HepG2 (cell line): ENCODE results near the gene SMPD3. TPM values are rescaled to one million over a fixed set of nuclear protein-coding genes. Genes with fewer than 3 reads are reported as not detected.

Source experiments
- ATAC-seq: fragments of 200-7000 bp; cut with Tn5 transposase; 3 replicates; pipeline ENCODE4 v1.9.1; 2020; ENCODE audit warnings: mild to moderate bottlenecking, moderate library complexity
- BruUV-seq: library from RNA; stranded (reverse); fragments of 400-500 nt; replicated peaks from 2 replicates; lab custom pipeline; 2021; lab: Mats Ljungman, UMichigan
- CTCF ChIA-PET: fragments of 300-600 bp; formaldehyde crosslinking; extraction: SDS; loops from one replicate; lab custom pipeline; 2021; ENCODE audit warnings: low total read pairs, inconsistent platforms, low intra/inter-chr PET ratio; lab: Yijun Ruan, JAX
- POLR2A ChIA-PET: fragments of 350-600 bp; sonication (Branson Sonifier 250); formaldehyde crosslinking; loops from one replicate; lab custom pipeline; 2020; ENCODE audit warnings: antibody characterized with exemption, inconsistent platforms; lab: Yijun Ruan, JAX
- DNase-seq: peaks from one replicate; pipeline ENCODE4 v3.0.0-alpha.2; 2015; ENCODE audit warnings: low spot score
- FAIRE-seq: peaks from 3 replicates; lab custom pipeline; 2011; peaks lifted over from hg19 to GRCh38; lab: Jason Lieb, UNC
- H2AFZ ChIP-seq: one replicate; pipeline ENCODE4 v1.6.1; 2011; ENCODE audit warnings: low read length, inconsistent platforms
- H3K27ac ChIP-seq: fragments of 300-600 bp; 3 replicates; pipeline ENCODE4 v1.8.0; 2011; ENCODE audit warnings: mixed run types, mild to moderate bottlenecking, mixed read lengths, low read length, inconsistent platforms; ENCODE audit not compliant: insufficient read depth; ENCODE audit errors: extremely low read length
- H3K27me3 ChIP-seq, 2 experiments: fragments of 200-600 bp in 1 of 2; 2 replicates in 1 of 2; 3 replicates in 1 of 2; pipeline versions ENCODE4 v1.6.0 to v1.8.0; 2011; ENCODE audit warnings: low read length in 2 of 2, mild to moderate bottlenecking in 2 of 2, moderate library complexity in 2 of 2, inconsistent platforms in 1 of 2; ENCODE audit not compliant: insufficient read depth in 2 of 2, control insufficient read depth in 1 of 2
- H3K36me3 ChIP-seq, 2 experiments: fragments of 200-600 bp in 1 of 2; replicated peaks in 1 of 2; 2 replicates in 1 of 2; 3 replicates in 1 of 2; pipeline versions ENCODE4 v1.5.1 to v1.8.0; 2011; ENCODE audit warnings: low read length in 2 of 2, inconsistent platforms in 1 of 2; ENCODE audit not compliant: insufficient read depth in 2 of 2, control insufficient read depth in 1 of 2
- H3K4me1 ChIP-seq: 2 replicates; pipeline ENCODE4 v1.5.1; 2012; ENCODE audit warnings: low read length, inconsistent platforms; ENCODE audit not compliant: insufficient read depth
- H3K4me2 ChIP-seq: 2 replicates; pipeline ENCODE4 v1.6.0; 2011; ENCODE audit warnings: low read depth, low read length, inconsistent platforms
- H3K4me3 ChIP-seq, 3 experiments: fragments of 200-600 bp in 1 of 3; sonication (generic), shearing (Covaris generic) in 1 of 3; replicated peaks in 1 of 3; 2 replicates each; pipeline ENCODE4 v1.5.1; 2011 to 2016; ENCODE audit warnings: low read length in 3 of 3, inconsistent platforms in 2 of 3, low read depth in 2 of 3, mild to moderate bottlenecking in 2 of 3, control low read depth in 1 of 3, mixed read lengths in 1 of 3; ENCODE audit not compliant: insufficient read depth in 1 of 3
- H3K79me2 ChIP-seq: one replicate; pipeline ENCODE4 v1.6.1; 2011; ENCODE audit warnings: low read length, inconsistent platforms; ENCODE audit not compliant: insufficient read depth
- H3K9ac ChIP-seq: 2 replicates; pipeline ENCODE4 v1.6.0; 2011; ENCODE audit warnings: mild to moderate bottlenecking, low read depth, low read length, inconsistent platforms; ENCODE audit not compliant: insufficient read depth
- H3K9me3 ChIP-seq: 2 replicates; pipeline ENCODE4 v1.5.1; 2012; ENCODE audit warnings: mild to moderate bottlenecking, low read length
- H4K20me1 ChIP-seq: 2 replicates; pipeline ENCODE4 v1.6.0; 2011; ENCODE audit warnings: inconsistent platforms, mild to moderate bottlenecking, low read length, moderate library complexity; ENCODE audit not compliant: insufficient read depth
- ARID2 ChIP-seq: sonication (generic); formaldehyde crosslinking; IDR thresholded peaks from 2 replicates; pipeline ENCODE4 v1.8.1; 2022; ENCODE audit warnings: mild to moderate bottlenecking, missing genetic modification reagents, borderline replicate concordance
- FOXC1 ChIP-seq: sonication (generic); formaldehyde crosslinking; IDR thresholded peaks from 2 replicates; pipeline ENCODE4 v1.8.0; 2022; ENCODE audit warnings: mild to moderate bottlenecking, missing genetic modification reagents, borderline replicate concordance
- KDM5B ChIP-seq: sonication (generic); formaldehyde crosslinking; IDR thresholded peaks from 2 replicates; pipeline ENCODE4 v1.4.0; 2020; ENCODE audit warnings: missing genetic modification reagents, mild to moderate bottlenecking, borderline replicate concordance
- KMT2A ChIP-seq: sonication (generic); formaldehyde crosslinking; IDR thresholded peaks from 2 replicates; pipeline ENCODE4 v1.4.0; 2020; ENCODE audit warnings: missing genetic modification reagents
- NFE2L2 ChIP-seq: fragments of 150-350 bp; IDR thresholded peaks from 2 replicates; pipeline ENCODE4 v1.6.1; 2014; ENCODE audit warnings: low read length
- PHF20 ChIP-seq: sonication (generic); formaldehyde crosslinking; IDR thresholded peaks from 2 replicates; pipeline ENCODE4 v1.5.0; 2020; ENCODE audit warnings: mild to moderate bottlenecking, missing genetic modification reagents
- POLR2AphosphoS2 ChIP-seq: IDR thresholded peaks from 2 replicates; pipeline ENCODE4 v1.6.1; 2011; ENCODE audit warnings: low read depth, low read length, improper control_type of control experiment
- PPARG ChIP-seq: conservative IDR thresholded peaks from 2 replicates; pipeline ENCODE4 v1.6.1; 2016; ENCODE audit warnings: missing biosample characterization, missing genetic modification reagents
- SIN3A ChIP-seq: IDR thresholded peaks from 2 replicates; pipeline ENCODE4 v1.6.1; 2011; ENCODE audit warnings: low read depth, mild to moderate bottlenecking, control low read depth, low read length, borderline replicate concordance
- SKI ChIP-seq: fragments of 450-650 bp; IDR thresholded peaks from one replicate; pipeline ENCODE4 v1.6.1; 2018; ENCODE audit warnings: mild to moderate bottlenecking; ENCODE audit not compliant: partially characterized antibody
- TCF12 ChIP-seq, 2 experiments: fragments of 450-650 bp in 1 of 2; sonication (generic) in 1 of 2; formaldehyde crosslinking in 1 of 2; IDR thresholded peaks; 2 replicates each; pipeline versions ENCODE4 v1.6.1 to v1.8.0; 2017 to 2022; ENCODE audit warnings: antibody characterized with exemption in 1 of 2, mild to moderate bottlenecking in 1 of 2, missing genetic modification reagents in 1 of 2, moderate library complexity in 1 of 2
- WGBS: methylation state at CpG from one replicate; pipeline ENCODE4 v1.1.6; 2017; ENCODE audit warnings: low lambda C conversion rate; 5-methylcytosine and 5-hydroxymethylcytosine counted together
- in situ Hi-C: cut with HindIII; loops from 2 replicates; pipeline ENCODE4 v1.10.0; 2017; ENCODE audit warnings: low pct_unique_long_range_greater_than_20kb; ENCODE audit not compliant: extremely low pct_ligation_motif_present
- intact Hi-C: fragments of 100-400 bp; cut with micrococcal nuclease; formaldehyde crosslinking; loops from one replicate; pipeline ENCODE4 v1.10.0; 2022; ENCODE audit not compliant: unreplicated experiment
- polyA plus RNA-seq, 8 experiments: library from polyadenylated mRNA; depleted of rRNA in 3 of 8; stranded (reverse) in 7 of 8; unstranded in 1 of 8; fragments of >200 nt; fragmentation: Illumina TruSeq in 4 of 8; extraction: Trizol in 4 of 8; gene quantifications; 2 replicates each; pipeline versions ENCODE4 v1.2.1 to v1.2.3, GENCODE V29; 2011 to 2016; ENCODE audit warnings: low read depth in 4 of 8, missing spikeins in 1 of 8, mixed read lengths in 1 of 8; ENCODE audit not compliant: insufficient read depth in 1 of 8
- total RNA-seq, 5 experiments: library from RNA; depleted of rRNA; stranded (reverse); fragments of >200 nt; fragmentation: Illumina TruSeq; extraction: Trizol; gene quantifications; 2 replicates each; pipeline ENCODE4 v1.2.3, GENCODE V29; 2016; ENCODE audit warnings: low read depth in 1 of 5
- TF ChIP-seq, protein P1 (sequence below): sonication (generic); formaldehyde crosslinking; IDR thresholded peaks from 2 replicates; pipeline ENCODE4 v1.8.1; 2022; ENCODE audit warnings: mild to moderate bottlenecking, missing genetic modification reagents
- TF ChIP-seq, protein P2 (sequence below): sonication (generic); formaldehyde crosslinking; IDR thresholded peaks from 2 replicates; pipeline ENCODE4 v1.4.0; 2020; ENCODE audit warnings: missing genetic modification reagents, borderline replicate concordance
- TF ChIP-seq, protein P3 (sequence below): sonication (generic); formaldehyde crosslinking; IDR thresholded peaks from 2 replicates; pipeline ENCODE4 v1.8.0; 2022; ENCODE audit warnings: missing genetic modification reagents, low read depth, mild to moderate bottlenecking, borderline replicate concordance

The SMPD3 gene
- total and polyA plus RNA-seq, 2 of the 13 experiments (the other 11 are each of a cell fraction or from before 2014, with no cell fraction given): 0.07 to 0.32 TPM

DNA sequence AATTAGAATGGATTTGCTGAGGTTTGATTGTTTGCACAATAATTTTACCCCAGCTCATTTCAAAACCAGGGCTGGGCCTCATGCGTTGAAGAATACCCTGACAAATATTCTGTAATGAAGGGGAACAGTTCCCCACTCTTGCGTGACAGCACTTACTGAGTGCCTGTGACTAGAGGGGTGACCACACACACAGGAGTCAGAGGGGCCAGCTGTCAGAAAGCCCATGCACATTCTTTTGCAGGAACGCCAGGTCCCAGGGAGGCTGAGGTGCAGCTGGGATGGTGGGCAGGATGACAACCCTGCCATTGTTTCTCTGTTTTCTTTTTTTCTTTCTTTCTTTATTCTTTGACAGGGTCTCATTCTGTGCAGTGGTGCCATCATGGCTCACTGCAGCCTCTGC, 44.6 kb downstream of the SMPD3 start:
- intact Hi-C loops: no loop called here
- ATAC-seq (no peak), DNase-seq (no peak), FAIRE-seq (no peak)
- no peak overlapping the region for H2AFZ ChIP-seq
- no peak overlapping the region for H3K9ac ChIP-seq
- no peaks in the 10 kb centered on the region; the same call in 1 of the 2 replicates for H4K20me1 ChIP-seq
- H3K79me2 ChIP-seq: no peaks in the 10 kb centered on the region
- 84% methylated on average over 3 of the region's 3 CpGs for WGBS
- no peak overlapping the region for H3K4me3 ChIP-seq
- CTCF ChIA-PET: no interaction called here
- no peaks in the 10 kb centered on the region for H3K36me3 ChIP-seq
- no peak overlapping the region for H3K27ac ChIP-seq
- no peak overlapping the region for H3K4me2 ChIP-seq
- POLR2A ChIA-PET: no interaction called here
- no peaks in the 10 kb centered on the region for H3K9me3 ChIP-seq
- peaks cover 0 to 22% of the 10 kb centered on the region in 2 experiments; a peak in 3 of 5 replicates for H3K27me3 ChIP-seq
- TF ChIP-seq ARID2 (CRISPR knock-in tag) (no peak), PPARG (CRISPR knock-in tag) (no peak), POLR2AphosphoS2 (no peak), NFE2L2 (no peak), KMT2A (CRISPR knock-in tag) (no peak), SKI (no peak), SIN3A (no peak), KDM5B (CRISPR knock-in tag) (no peak), FOXC1 (CRISPR knock-in tag) (no peak), TCF12 (IDR thresholded peaks at IDR 0.05) (no peak), TCF12 (CRISPR knock-in tag; IDR thresholded peaks at IDR 0.05) (no peak), PHF20 (CRISPR knock-in tag) (no peak)
- TF ChIP-seq, protein P1, sequence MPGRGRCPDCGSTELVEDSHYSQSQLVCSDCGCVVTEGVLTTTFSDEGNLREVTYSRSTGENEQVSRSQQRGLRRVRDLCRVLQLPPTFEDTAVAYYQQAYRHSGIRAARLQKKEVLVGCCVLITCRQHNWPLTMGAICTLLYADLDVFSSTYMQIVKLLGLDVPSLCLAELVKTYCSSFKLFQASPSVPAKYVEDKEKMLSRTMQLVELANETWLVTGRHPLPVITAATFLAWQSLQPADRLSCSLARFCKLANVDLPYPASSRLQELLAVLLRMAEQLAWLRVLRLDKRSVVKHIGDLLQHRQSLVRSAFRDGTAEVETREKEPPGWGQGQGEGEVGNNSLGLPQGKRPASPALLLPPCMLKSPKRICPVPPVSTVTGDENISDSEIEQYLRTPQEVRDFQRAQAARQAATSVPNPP (CRISPR knock-in tag): no peak
- TF ChIP-seq, protein P2, sequence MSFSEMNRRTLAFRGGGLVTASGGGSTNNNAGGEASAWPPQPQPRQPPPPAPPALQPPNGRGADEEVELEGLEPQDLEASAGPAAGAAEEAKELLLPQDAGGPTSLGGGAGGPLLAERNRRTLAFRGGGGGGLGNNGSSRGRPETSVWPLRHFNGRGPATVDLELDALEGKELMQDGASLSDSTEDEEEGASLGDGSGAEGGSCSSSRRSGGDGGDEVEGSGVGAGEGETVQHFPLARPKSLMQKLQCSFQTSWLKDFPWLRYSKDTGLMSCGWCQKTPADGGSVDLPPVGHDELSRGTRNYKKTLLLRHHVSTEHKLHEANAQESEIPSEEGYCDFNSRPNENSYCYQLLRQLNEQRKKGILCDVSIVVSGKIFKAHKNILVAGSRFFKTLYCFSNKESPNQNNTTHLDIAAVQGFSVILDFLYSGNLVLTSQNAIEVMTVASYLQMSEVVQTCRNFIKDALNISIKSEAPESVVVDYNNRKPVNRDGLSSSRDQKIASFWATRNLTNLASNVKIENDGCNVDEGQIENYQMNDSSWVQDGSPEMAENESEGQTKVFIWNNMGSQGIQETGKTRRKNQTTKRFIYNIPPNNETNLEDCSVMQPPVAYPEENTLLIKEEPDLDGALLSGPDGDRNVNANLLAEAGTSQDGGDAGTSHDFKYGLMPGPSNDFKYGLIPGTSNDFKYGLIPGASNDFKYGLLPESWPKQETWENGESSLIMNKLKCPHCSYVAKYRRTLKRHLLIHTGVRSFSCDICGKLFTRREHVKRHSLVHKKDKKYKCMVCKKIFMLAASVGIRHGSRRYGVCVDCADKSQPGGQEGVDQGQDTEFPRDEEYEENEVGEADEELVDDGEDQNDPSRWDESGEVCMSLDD (CRISPR knock-in tag): no peak
- TF ChIP-seq, protein P3, sequence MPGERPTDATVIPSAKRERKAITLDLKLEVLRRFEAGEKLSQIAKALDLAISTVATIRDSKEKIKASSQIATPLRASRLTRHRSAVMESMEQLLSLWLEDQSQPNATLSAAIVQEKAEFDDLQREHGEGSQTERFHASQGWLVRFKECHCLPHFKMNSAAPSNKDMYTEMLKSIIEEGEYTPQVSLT: no peak
- BruUV-seq: no TSS peak
- H3K4me1 ChIP-seq: no peaks in the 10 kb centered on the region; the same call in 1 of the 2 replicates
- in situ Hi-C loops: no loop called here
